Left lung (tissue), 10 donors: ENCODE data around the gene GGACT. TPM values are rescaled to one million over a fixed set of nuclear protein-coding genes. Genes with fewer than 3 reads are reported as not detected.

Experiments used
- ATAC-seq: fragments of 200-7000 bp; cut with Tn5 transposase; one replicate; pipeline ENCODE4 v1.9.1; 2020; ENCODE audit warnings: moderate library complexity
- DNase-seq, 4 donors: peaks; one replicate each; pipeline ENCODE4 v3.0.0-alpha.2; 2013 to 2020
- H3K27ac ChIP-seq, 2 donors: fragments of 200-600 bp; sonication (generic) in 1 of 2; one replicate each; pipeline versions ENCODE4 v1.5.0 to v1.8.0; 2020 to 2021
- H3K27me3 ChIP-seq, 2 donors: fragments of 200-600 bp; sonication (generic) in 1 of 2; one replicate each; pipeline versions ENCODE4 v1.5.0 to v1.8.0; 2020 to 2021
- H3K36me3 ChIP-seq, 2 donors: fragments of 200-600 bp; sonication (generic) in 1 of 2; one replicate each; pipeline versions ENCODE4 v1.5.0 to v1.8.0; 2020 to 2021
- H3K4me1 ChIP-seq, 2 donors: fragments of 200-600 bp; one replicate each; pipeline ENCODE4 v1.8.0; 2021
- H3K4me3 ChIP-seq, 2 donors: fragments of 200-600 bp; sonication (generic) in 1 of 2; one replicate each; pipeline versions ENCODE4 v1.5.0 to v1.8.0; 2020 to 2021; ENCODE audit warnings: mild to moderate bottlenecking in 1 of 2
- H3K9me3 ChIP-seq, 2 donors: fragments of 200-600 bp; sonication (generic) in 1 of 2; one replicate each; pipeline versions ENCODE4 v1.5.0 to v1.8.0; 2020 to 2021
- CTCF ChIP-seq, 2 donors: fragments of 200-600 bp; sonication (generic) in 1 of 2; IDR thresholded peaks; one replicate each; pipeline versions ENCODE4 v1.5.0 to v1.8.0; 2021; ENCODE audit warnings: antibody characterized with exemption in 2 of 2
- intact Hi-C, 2 donors: fragments of 100-400 bp; cut with DNase I; formaldehyde crosslinking; loops; one replicate each; pipeline versions ENCODE4 v1.11.2 to v1.14.2; 2022
- polyA plus RNA-seq, 6 donors: library from polyadenylated mRNA; unstranded; fragments of 120-200 nt; gene quantifications; one replicate each; pipeline ENCODE4 v1.2.1, GENCODE V29; 2013; ENCODE audit not compliant: insufficient read length in 6 of 6
- total RNA-seq, 2 donors: library from RNA; stranded (reverse); fragmentation: NEBNext Ultra II Directional; extraction: Animal tissue kit (Norgen Biotek cat#: 25700); gene quantifications; one replicate each; pipeline ENCODE4 v1.2.1, GENCODE V29; 2021
- donor health status: DM: no; HTN: yes; CAD: no.
- donor health status: DM: no; HTN: no; CAD: no.

Gene GGACT
- total and polyA plus RNA-seq, 8 donors = 3.4 to 6.3 (median 4.5) TPM

DNA sequence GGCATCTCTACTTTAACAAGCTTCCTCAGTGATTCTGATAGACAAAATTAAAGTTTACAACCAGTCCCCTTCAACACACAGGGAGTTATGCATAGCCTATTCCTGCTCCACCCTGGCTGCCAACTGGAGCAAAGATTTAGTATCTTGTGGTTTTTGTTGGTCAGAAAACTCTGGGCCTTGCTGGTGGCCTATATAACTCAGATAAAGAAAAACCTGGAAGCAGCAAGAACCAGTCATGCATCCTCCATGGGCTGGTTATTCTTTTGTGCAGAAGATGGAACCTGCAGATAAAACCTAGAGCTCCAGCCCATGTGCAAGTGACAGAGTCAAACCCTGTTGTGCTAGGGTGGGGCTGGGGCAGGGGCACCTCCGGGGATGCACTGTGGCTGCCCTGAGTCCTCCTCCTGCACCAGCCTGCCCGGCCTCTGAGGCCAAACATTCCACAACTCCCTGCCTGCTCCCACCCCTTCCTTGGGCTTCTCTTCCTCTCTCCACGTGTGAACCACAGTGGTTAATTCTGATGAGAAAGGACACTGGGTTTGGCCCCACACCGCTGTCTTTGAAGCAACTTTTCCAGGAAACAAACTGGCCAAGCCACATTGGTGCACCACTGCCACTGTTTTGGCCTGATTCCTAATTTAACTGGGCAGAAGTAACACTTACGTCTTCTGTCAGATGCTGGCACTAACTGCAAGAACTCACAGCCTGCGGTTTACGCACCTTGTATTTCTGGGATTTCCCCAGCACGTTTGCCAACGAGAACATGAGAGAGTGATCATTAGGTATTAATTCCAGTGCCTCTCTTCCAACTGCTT is 23.3 kb upstream of the GGACT start:
- intact Hi-C loops = no loop called here
- Histone ChIP-seq H3K27me3 (no peaks in the 10 kb centered on the region), H3K4me1 (peaks cover 0 to 7% of the 10 kb centered on the region in 2 donors), H3K36me3 (peaks cover 0 to 8% of the 10 kb centered on the region in 2 donors), H3K27ac (no peak overlapping the region), H3K9me3 (no peaks in the 10 kb centered on the region), H3K4me3 (no peak overlapping the region)
- DNase-seq (no peak), ATAC-seq (no peak)
- no peak for TF ChIP-seq CTCF (IDR thresholded peaks at IDR 0.05)

GRCh38 chr13:100610391-100611347 is 22.1 kb upstream of the GGACT start:
- TF ChIP-seq CTCF (IDR thresholded peaks at IDR 0.05) = no peak

GRCh38 chr13:100608906-100609305 is 20.3 kb upstream of the GGACT start:
- Histone ChIP-seq H3K9me3 (no peaks in the 10 kb centered on the region), H3K4me1 (peaks cover 0 to 7% of the 10 kb centered on the region in 2 donors), H3K27me3 (no peaks in the 10 kb centered on the region), H3K27ac (no peak overlapping the region), H3K4me3 (no peak overlapping the region), H3K36me3 (peaks cover 0 to 16% of the 10 kb centered on the region in 2 donors)
- intact Hi-C loops = no loop called here
- DNase-seq (no peak), ATAC-seq (peak; percentile 57)
- no peak for TF ChIP-seq CTCF (IDR thresholded peaks at IDR 0.05)

More at GRCh38 chr13:100610391-100611347, 22.1 kb upstream of the GGACT start:
- Histone ChIP-seq H3K4me3 (no peak overlapping the region), H3K9me3 (no peaks in the 10 kb centered on the region), H3K36me3 (peaks cover 0 to 16% of the 10 kb centered on the region in 2 donors), H3K27ac (no peak overlapping the region), H3K27me3 (no peaks in the 10 kb centered on the region), H3K4me1 (peaks cover 0 to 7% of the 10 kb centered on the region in 2 donors)
- DNase-seq (no peak), ATAC-seq (no peak)
- intact Hi-C loops = no loop called here

GRCh38 chr13:100608489-100608888 is 19.9 kb upstream of the GGACT start:
- no peak for DNase-seq
- H3K27me3 ChIP-seq = no peaks in the 10 kb centered on the region
- no peaks in the 10 kb centered on the region for H3K9me3 ChIP-seq
- intact Hi-C loops = no loop called here
- H3K4me3 ChIP-seq = no peak overlapping the region
- no peak for ATAC-seq
- peaks cover 0 to 16% of the 10 kb centered on the region in 2 donors for H3K36me3 ChIP-seq
- TF ChIP-seq CTCF (IDR thresholded peaks at IDR 0.05) = no peak
- peaks cover 0 to 7% of the 10 kb centered on the region in 2 donors for H3K4me1 ChIP-seq
- no peak overlapping the region for H3K27ac ChIP-seq
